IgD-negative memory B cell (primary cell): ENCODE data around the gene DLX4. TPM values are rescaled to one million over a fixed set of nuclear protein-coding genes. Genes with fewer than 3 reads are reported as not detected.

Experiments used
- H3K27ac Mint-ChIP-seq, 3 donors: one replicate each; pipeline ENCODE4 v1.8.0; 2020 to 2022; ENCODE audit warnings: mild to moderate bottlenecking in 3 of 3, mixed read lengths in 3 of 3, moderate library complexity in 1 of 3
- H3K27me3 Mint-ChIP-seq: one replicate; pipeline ENCODE4 v1.8.0; 2021; ENCODE audit warnings: mixed read lengths
- H3K36me3 Mint-ChIP-seq: one replicate; pipeline ENCODE4 v1.8.0; 2020; ENCODE audit warnings: mild to moderate bottlenecking, mixed read lengths
- H3K4me1 Mint-ChIP-seq, 3 donors: one replicate each; pipeline ENCODE4 v1.8.0; 2020 to 2022; ENCODE audit warnings: mixed read lengths in 3 of 3, mild to moderate bottlenecking in 1 of 3
- H3K4me3 Mint-ChIP-seq, 4 donors: one replicate each; pipeline ENCODE4 v1.8.0; 2020 to 2022; ENCODE audit warnings: mild to moderate bottlenecking in 4 of 4, mixed read lengths in 4 of 4, moderate library complexity in 3 of 4
- H3K9me3 Mint-ChIP-seq, 3 donors: one replicate each; pipeline ENCODE4 v1.8.0; 2020 to 2021; ENCODE audit warnings: mixed read lengths in 3 of 3, mild to moderate bottlenecking in 1 of 3
- polyA plus RNA-seq: library from polyadenylated mRNA; unstranded; fragments of 300-500 nt; fragmentation: Illumina TruSeq; gene quantifications from one replicate; pipeline ENCODE4 v1.2.3, GENCODE V29; 2021

DLX4 gene
- polyA plus RNA-seq, 1 donor from 2014 or later, result not detected

GRCh38 chr17:49935526-49936210 lies 33.3 kb upstream of the DLX4 start:
- Mint-ChIP-seq H3K36me3 (no peaks in the 10 kb centered on the region), H3K27me3 (peaks cover 28% of the 10 kb centered on the region), H3K9me3 (no peaks in the 10 kb centered on the region), H3K4me3 (no peak overlapping the region), H3K27ac (no peak overlapping the region), H3K4me1 (peaks cover 0 to 2% (median 2%) of the 10 kb centered on the region in 3 donors)

GRCh38 chr17:49936386-49936785 lies 32.6 kb upstream of the DLX4 start:
- Mint-ChIP-seq H3K27ac (no peak overlapping the region), H3K36me3 (no peaks in the 10 kb centered on the region), H3K9me3 (no peaks in the 10 kb centered on the region), H3K4me1 (peaks cover 0 to 2% (median 2%) of the 10 kb centered on the region in 3 donors), H3K4me3 (no peak overlapping the region), H3K27me3 (peaks cover 27% of the 10 kb centered on the region)

DNA sequence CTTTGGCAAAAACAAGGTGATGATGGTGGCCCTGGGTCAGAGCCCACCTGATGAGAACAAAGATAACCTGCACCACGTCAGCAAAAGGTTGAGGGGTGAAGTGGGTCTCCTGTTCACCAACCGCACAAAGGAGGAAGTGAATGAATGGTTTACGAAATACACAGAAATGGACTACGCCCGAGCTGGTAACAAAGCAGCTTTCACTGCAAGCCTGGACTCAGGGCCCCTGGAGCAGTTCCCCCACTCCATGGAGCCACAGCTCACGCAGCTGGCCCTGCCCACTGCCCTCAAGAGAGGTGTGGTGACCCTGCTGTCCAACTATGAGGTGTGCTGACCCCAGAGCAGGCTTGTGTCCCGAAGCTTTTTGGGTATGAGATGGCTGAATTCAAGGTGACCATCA lies 29.7 kb upstream of the DLX4 start:
- Mint-ChIP-seq H3K4me3 (no peak overlapping the region), H3K27ac (no peak overlapping the region), H3K9me3 (peaks cover 0 to 2% (median 0%) of the 10 kb centered on the region in 3 donors), H3K4me1 (peaks cover 0 to 2% (median 2%) of the 10 kb centered on the region in 3 donors), H3K36me3 (peaks cover 1% of the 10 kb centered on the region), H3K27me3 (peaks cover 22% of the 10 kb centered on the region)

DNA sequence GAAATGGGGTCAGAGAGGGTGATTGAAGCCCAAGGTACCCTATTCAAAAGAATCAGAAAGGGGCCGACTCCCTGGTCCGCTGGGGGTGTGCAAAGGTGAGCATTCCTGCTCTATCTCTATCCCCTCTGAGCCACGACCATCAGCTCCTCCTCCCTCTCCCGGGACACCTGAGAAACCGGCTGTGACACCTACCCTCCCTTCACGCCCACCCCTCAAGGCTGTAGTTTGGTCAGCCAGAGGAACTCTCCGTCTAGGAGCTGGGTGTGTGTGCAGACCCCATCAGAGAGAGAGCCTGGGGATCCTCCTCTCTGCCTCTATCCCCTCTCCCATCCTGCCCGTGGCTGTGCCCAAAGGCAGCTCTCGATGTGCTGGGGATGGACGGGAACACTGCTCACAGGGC lies 27.6 kb upstream of the DLX4 start:
- Mint-ChIP-seq H3K4me3 (no peak overlapping the region), H3K27me3 (peaks cover 30% of the 10 kb centered on the region)

DNA sequence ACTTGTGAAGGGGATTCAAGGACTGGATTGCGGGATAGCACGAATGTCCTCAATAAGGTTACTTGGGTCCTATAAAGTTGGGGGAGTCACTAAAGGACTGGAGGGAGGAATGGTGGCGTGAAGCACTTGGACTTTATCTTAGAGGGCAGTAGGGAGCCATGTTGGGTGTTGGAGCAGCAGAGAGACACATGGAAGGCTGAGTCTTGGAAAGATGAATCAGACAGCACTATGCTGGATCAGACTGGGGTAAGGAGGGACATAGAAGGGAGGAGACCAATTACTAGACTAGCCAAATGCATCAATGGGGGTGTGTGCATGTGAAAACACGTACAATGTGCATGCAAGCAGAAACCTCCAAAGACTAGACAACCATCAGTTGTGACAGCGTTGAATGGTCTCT lies 26.0 kb upstream of the DLX4 start:
- H3K27me3 Mint-ChIP-seq, result peaks cover 27% of the 10 kb centered on the region
- H3K4me1 Mint-ChIP-seq, result peaks cover 0 to 4% (median 2%) of the 10 kb centered on the region in 3 donors
- H3K36me3 Mint-ChIP-seq, result peaks cover 1% of the 10 kb centered on the region
- no peak overlapping the region for H3K4me3 Mint-ChIP-seq
- H3K27ac Mint-ChIP-seq, result no peak overlapping the region
- H3K9me3 Mint-ChIP-seq, result peaks cover 0 to 2% (median 0%) of the 10 kb centered on the region in 3 donors

More for the DNA sequence above, 27.6 kb upstream of the DLX4 start:
- Mint-ChIP-seq H3K36me3 (peaks cover 1% of the 10 kb centered on the region), H3K9me3 (peaks cover 0 to 2% (median 0%) of the 10 kb centered on the region in 3 donors), H3K27ac (no peak overlapping the region), H3K4me1 (peaks cover 0 to 2% (median 2%) of the 10 kb centered on the region in 3 donors)

GRCh38 chr17:49944273-49944870 lies 24.6 kb upstream of the DLX4 start:
- Mint-ChIP-seq H3K9me3 (peaks cover 0 to 2% (median 0%) of the 10 kb centered on the region in 3 donors), H3K4me1 (peaks cover 0 to 2% (median 0%) of the 10 kb centered on the region in 3 donors), H3K36me3 (peaks cover 1% of the 10 kb centered on the region), H3K27me3 (peaks cover 27% of the 10 kb centered on the region), H3K27ac (no peak overlapping the region), H3K4me3 (no peak overlapping the region)

GRCh38 chr17:49946208-49946607 lies 22.8 kb upstream of the DLX4 start:
- peaks cover 0 to 2% (median 0%) of the 10 kb centered on the region in 3 donors for H3K9me3 Mint-ChIP-seq
- H3K27me3 Mint-ChIP-seq, result peaks cover 34% of the 10 kb centered on the region
- H3K27ac Mint-ChIP-seq, result no peak overlapping the region
- H3K4me3 Mint-ChIP-seq, result no peak overlapping the region
- peaks cover 0 to 2% (median 0%) of the 10 kb centered on the region in 3 donors for H3K4me1 Mint-ChIP-seq
- H3K36me3 Mint-ChIP-seq, result peaks cover 4% of the 10 kb centered on the region

- Mint-ChIP-seq H3K36me3 (peaks cover 4% of the 10 kb centered on the region), H3K4me3 (no peak overlapping the region), H3K4me1 (peaks cover 0 to 2% (median 0%) of the 10 kb centered on the region in 3 donors), H3K27ac (no peak overlapping the region), H3K9me3 (peaks cover 0 to 2% (median 0%) of the 10 kb centered on the region in 3 donors), H3K27me3 (peaks cover 41% of the 10 kb centered on the region)
Observed at GRCh38 chr17:49946964-49947584, 21.9 kb upstream of the DLX4 start.

DNA sequence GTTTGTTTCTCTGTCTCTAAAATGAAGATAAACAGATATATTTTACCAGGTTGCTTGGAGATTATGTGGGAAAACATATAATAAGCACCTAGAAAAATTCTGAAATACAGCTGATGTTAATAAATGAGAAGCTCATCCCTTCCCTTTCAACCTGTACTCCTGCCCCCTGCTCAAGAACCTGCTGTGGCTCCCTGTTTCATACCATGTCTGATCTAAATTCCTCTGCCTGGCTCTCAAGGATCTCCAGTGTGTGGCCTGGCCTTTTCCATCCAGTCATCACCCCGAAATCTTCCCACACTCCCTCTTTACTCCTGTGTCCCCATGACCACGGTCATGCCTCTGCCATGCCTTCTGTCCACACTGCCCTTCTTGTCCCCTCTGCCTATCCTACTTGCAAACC lies 19.4 kb upstream of the DLX4 start:
- Mint-ChIP-seq H3K9me3 (no peaks in the 10 kb centered on the region), H3K4me3 (no peak overlapping the region), H3K4me1 (peaks cover 0 to 2% (median 0%) of the 10 kb centered on the region in 3 donors), H3K27me3 (peaks cover 41% of the 10 kb centered on the region), H3K27ac (no peak overlapping the region), H3K36me3 (peaks cover 3% of the 10 kb centered on the region)

DNA sequence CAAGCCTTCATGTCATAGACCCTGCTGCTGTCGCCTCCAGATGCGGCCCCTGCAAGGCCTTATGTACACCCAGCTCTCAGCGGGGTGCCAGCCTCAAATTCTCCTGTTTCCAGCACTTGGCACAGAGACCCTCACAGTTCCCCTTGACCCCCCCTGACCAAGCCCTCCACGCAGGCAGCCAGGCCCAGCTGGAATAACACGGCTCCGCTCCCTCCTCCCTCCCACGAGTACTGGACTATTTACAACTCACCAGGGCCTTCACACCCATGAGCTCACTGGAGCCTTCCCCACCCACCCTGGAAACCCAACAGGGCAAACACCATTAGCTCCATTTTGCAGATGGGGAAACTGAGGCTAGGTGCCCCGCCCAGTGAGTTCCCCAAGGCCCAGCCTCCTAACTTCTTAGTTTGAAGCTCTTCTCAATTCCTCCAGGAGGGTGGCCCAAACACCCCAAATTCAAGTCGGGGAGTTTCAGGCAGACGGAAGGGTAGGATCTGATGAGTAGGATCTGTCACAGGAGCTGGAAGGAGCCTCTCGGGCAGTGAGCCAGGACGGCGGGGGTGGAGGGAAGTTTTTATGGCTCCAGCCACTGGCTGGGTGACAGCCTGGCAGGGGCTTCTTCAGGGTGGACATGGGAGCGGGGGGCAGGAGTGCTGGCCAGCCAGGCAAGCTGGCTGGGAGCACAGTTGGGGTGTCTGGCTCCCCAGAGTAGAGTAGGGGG lies 17.5 kb upstream of the DLX4 start:
- H3K36me3 Mint-ChIP-seq, result peaks cover 3% of the 10 kb centered on the region
- H3K4me3 Mint-ChIP-seq, result no peak overlapping the region
- no peaks in the 10 kb centered on the region for H3K9me3 Mint-ChIP-seq
- H3K27ac Mint-ChIP-seq, result no peak overlapping the region
- peaks cover 32% of the 10 kb centered on the region for H3K27me3 Mint-ChIP-seq
- peaks cover 0 to 1% (median 0%) of the 10 kb centered on the region in 3 donors for H3K4me1 Mint-ChIP-seq

DNA sequence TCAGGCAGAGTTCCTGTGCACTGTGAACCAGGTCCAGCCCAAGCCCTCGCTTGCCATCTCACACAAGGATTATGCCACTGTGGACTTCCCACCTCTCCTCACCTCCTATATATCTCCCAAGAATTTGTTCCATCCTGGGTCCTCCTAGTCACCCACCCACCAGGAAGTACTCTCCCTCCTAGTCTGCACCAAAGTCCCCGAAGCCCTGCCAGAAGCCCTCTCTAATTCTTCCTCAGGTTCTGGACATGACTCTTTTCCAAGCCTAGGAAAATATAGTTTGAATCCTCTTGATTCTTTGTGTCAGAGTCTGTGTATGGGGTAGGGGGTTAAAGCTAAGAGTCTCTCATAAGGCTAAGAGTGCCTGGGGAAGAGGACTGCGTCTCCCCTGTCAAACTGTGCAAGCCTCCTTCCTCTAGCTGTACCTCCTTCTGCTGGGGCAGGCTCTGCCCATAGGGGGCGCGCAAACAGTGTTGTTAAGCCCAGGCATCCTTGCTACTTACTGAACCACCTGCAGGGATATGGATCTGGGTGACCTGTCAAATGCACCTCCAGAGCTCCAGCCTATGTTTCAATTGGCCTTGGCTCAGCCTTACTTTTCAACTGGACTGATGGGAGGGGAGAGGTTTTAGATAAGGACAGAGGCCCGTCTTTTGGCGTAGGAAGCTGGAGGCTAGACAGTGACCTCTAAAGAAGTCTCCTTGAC lies 16.6 kb upstream of the DLX4 start:
- H3K27me3 Mint-ChIP-seq, result peaks cover 34% of the 10 kb centered on the region
- H3K4me3 Mint-ChIP-seq, result no peak overlapping the region
- H3K36me3 Mint-ChIP-seq, result peaks cover 3% of the 10 kb centered on the region
- no peak overlapping the region for H3K27ac Mint-ChIP-seq
- no peaks in the 10 kb centered on the region for H3K4me1 Mint-ChIP-seq
- H3K9me3 Mint-ChIP-seq, result no peaks in the 10 kb centered on the region

GRCh38 chr17:49952912-49953497 lies 16.0 kb upstream of the DLX4 start:
- Mint-ChIP-seq H3K27ac (no peak overlapping the region), H3K27me3 (peaks cover 37% of the 10 kb centered on the region), H3K4me1 (no peaks in the 10 kb centered on the region), H3K9me3 (no peaks in the 10 kb centered on the region), H3K4me3 (no peak overlapping the region), H3K36me3 (peaks cover 3% of the 10 kb centered on the region)

DNA sequence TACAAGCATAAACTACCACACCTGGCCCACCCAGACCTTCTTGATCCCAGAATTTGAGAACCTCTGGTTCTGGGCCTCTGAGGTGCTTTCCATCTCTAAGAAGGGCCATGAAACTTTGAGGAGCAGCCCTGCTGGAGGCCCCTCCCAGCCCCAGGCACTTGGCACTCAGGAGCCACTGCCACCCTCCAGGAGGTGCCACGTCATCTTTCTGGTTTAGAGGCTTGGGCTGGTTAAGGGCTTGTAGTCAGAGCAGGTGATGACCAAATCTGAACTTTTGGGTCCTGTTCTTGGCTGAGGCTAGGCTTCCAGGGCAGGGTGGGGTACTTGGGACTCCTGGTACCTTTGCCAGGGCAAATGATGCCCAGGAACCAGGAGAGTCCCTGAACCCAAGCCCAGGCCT lies 13.8 kb upstream of the DLX4 start:
- Mint-ChIP-seq H3K4me3 (no peak overlapping the region), H3K4me1 (no peaks in the 10 kb centered on the region), H3K27ac (no peak overlapping the region), H3K36me3 (no peaks in the 10 kb centered on the region), H3K9me3 (no peaks in the 10 kb centered on the region), H3K27me3 (peaks cover 30% of the 10 kb centered on the region)

- no peak overlapping the region for H3K4me3 Mint-ChIP-seq
- no peaks in the 10 kb centered on the region for H3K4me1 Mint-ChIP-seq
- peaks cover 29% of the 10 kb centered on the region for H3K27me3 Mint-ChIP-seq
- no peaks in the 10 kb centered on the region for H3K36me3 Mint-ChIP-seq
- no peak overlapping the region for H3K27ac Mint-ChIP-seq
- no peaks in the 10 kb centered on the region for H3K9me3 Mint-ChIP-seq
Observed at GRCh38 chr17:49956780-49957179, 12.2 kb upstream of the DLX4 start.
